Mucosa of rectum (tissue), 2 donors: ENCODE data around the gene DLG1.
A peak's percentile ranks its signal among the peaks of the same experiment; 100 is the strongest.

Experiments used
- H3K27ac ChIP-seq, 2 donors: one replicate each; pipeline ENCODE4 v1.7.0; 2013; ENCODE audit warnings: inconsistent platforms in 2 of 2, low read depth in 2 of 2, low read length in 2 of 2
- H3K27me3 ChIP-seq, 2 donors: one replicate each; pipeline ENCODE4 v1.7.0; 2013; ENCODE audit warnings: low read length in 2 of 2; ENCODE audit not compliant: control insufficient read depth in 2 of 2, insufficient read depth in 2 of 2
- H3K36me3 ChIP-seq, 2 donors: one replicate each; pipeline ENCODE4 v1.7.0; 2013; ENCODE audit warnings: low read length in 2 of 2; ENCODE audit not compliant: control insufficient read depth in 2 of 2, insufficient read depth in 2 of 2
- H3K4me1 ChIP-seq, 2 donors: one replicate each; pipeline ENCODE4 v1.7.0; 2013; ENCODE audit warnings: low read length in 2 of 2, mild to moderate bottlenecking in 1 of 2; ENCODE audit not compliant: control insufficient read depth in 2 of 2, insufficient read depth in 2 of 2
- H3K4me3 ChIP-seq, 2 donors: one replicate each; pipeline ENCODE4 v1.7.0; 2013; ENCODE audit warnings: low read length in 2 of 2
- H3K9ac ChIP-seq, 2 donors: one replicate each; pipeline ENCODE4 v1.7.0; 2013; ENCODE audit warnings: low read length in 2 of 2, low read depth in 1 of 2, mild to moderate bottlenecking in 1 of 2
- H3K9me3 ChIP-seq, 2 donors: one replicate each; pipeline ENCODE4 v1.7.0; 2013; ENCODE audit warnings: low read length in 2 of 2; ENCODE audit not compliant: control insufficient read depth in 2 of 2
- donor health status: healthy.
- donor health status: Normal muscosa, but diverticular disease.

The DLG1 gene

DNA sequence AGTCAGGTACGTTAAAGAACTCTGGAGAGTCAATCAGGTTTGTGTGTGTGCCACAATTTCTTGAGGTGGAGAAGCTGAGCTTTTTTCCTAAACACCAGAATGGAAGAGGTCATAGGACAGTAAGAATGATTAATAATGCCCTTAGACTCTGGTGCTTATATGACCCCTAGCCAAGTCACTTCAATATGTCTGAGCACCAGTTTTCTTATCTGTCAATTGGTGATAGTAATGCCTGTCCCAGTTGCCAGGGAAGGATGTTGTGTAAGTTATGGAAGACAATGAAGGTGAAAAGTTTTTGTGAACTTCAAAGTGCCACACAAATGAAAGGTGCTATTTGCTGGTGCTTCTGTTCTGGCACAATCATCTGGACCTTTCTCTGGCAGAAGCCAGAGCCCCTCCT lies 22.2 kb upstream of the DLG1 start:
- Histone ChIP-seq H3K36me3 (no peaks in the 10 kb centered on the region), H3K9me3 (no peaks in the 10 kb centered on the region), H3K27me3 (no peaks in the 10 kb centered on the region), H3K4me3 (no peak overlapping the region), H3K9ac (no peak overlapping the region), H3K4me1 (no peaks in the 10 kb centered on the region), H3K27ac (no peak overlapping the region)

DNA sequence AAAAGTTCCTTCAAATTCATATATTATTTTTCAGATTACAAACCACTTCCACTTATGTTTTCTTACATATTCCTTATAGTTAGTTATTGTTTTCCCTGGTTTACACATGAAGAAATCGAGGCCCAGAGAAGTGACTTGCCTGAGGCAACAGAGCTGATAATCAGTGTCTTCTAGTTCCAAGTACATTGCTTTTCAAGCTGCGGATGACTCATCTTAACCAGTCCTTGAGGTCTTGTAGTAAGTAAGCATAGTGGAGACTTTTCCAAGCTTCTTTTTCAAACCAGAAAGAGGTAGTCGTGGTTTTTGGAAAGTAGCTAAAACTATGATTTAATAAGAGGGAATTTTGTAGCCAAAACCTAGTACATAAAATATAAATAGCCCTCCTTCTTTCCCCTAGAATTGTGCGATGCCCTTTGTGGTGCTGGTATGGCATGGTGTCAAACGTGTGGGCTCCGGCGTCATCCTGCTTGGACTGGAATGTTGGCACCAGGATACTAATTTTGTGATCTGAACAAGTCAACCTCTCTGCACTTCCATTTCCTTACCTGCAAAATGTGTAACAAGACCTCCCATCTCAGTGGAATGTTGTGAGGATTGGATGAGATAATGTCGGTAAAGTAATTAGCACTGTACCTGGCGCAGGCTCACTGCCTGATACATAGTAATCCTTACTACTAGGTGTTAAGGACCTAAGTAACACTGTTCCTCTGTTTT lies 19.0 kb upstream of the DLG1 start:
- Histone ChIP-seq H3K36me3 (no peaks in the 10 kb centered on the region), H3K9ac (no peak overlapping the region), H3K27me3 (no peaks in the 10 kb centered on the region), H3K4me1 (no peaks in the 10 kb centered on the region), H3K9me3 (no peaks in the 10 kb centered on the region), H3K4me3 (no peak overlapping the region), H3K27ac (no peak overlapping the region)

DNA sequence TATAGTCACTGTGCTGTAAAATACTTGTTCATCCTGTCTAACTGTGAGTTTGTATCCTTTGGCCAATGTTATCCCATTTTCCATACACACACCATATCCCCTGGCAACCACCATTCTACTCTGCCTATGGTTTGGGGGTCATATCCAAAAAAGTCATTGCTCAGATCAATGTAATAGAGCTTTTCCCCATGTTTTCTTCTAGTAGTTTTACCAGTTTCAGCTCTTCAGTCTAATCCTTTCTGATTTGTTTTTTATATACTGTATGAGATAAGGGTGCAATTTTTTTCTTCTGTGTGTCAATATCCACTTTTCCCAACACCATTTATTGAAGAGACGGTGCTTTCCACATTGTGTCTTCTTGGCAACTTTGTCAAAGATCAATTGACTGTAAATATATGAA lies 14.0 kb upstream of the DLG1 start:
- Histone ChIP-seq H3K27me3 (no peaks in the 10 kb centered on the region), H3K9ac (no peak overlapping the region), H3K4me3 (no peak overlapping the region), H3K9me3 (no peaks in the 10 kb centered on the region), H3K36me3 (no peaks in the 10 kb centered on the region), H3K27ac (no peak overlapping the region), H3K4me1 (no peaks in the 10 kb centered on the region)

DNA sequence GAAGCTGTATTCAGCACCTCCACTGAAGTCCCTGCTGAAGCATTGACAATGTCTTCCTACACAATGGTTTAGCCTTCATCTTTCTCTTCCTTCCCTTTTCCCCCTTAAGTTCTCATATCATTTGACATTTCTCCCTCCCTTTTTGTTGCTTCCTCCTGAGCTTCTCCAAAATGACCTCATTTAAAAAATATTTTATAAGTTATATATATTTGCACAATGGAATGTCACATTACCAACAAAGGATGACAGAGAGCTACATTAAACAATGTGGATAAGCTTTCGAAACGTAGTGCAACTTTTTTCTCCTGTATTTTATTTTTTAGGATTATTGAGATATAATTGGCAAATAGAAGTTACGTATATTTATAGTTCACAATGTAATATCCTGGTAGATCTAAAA lies 13.2 kb upstream of the DLG1 start:
- no peaks in the 10 kb centered on the region for H3K36me3 ChIP-seq
- no peaks in the 10 kb centered on the region for H3K4me1 ChIP-seq
- H3K27ac ChIP-seq: no peak overlapping the region
- no peaks in the 10 kb centered on the region for H3K9me3 ChIP-seq
- no peak overlapping the region for H3K9ac ChIP-seq
- no peak overlapping the region for H3K4me3 ChIP-seq
- no peaks in the 10 kb centered on the region for H3K27me3 ChIP-seq

DNA sequence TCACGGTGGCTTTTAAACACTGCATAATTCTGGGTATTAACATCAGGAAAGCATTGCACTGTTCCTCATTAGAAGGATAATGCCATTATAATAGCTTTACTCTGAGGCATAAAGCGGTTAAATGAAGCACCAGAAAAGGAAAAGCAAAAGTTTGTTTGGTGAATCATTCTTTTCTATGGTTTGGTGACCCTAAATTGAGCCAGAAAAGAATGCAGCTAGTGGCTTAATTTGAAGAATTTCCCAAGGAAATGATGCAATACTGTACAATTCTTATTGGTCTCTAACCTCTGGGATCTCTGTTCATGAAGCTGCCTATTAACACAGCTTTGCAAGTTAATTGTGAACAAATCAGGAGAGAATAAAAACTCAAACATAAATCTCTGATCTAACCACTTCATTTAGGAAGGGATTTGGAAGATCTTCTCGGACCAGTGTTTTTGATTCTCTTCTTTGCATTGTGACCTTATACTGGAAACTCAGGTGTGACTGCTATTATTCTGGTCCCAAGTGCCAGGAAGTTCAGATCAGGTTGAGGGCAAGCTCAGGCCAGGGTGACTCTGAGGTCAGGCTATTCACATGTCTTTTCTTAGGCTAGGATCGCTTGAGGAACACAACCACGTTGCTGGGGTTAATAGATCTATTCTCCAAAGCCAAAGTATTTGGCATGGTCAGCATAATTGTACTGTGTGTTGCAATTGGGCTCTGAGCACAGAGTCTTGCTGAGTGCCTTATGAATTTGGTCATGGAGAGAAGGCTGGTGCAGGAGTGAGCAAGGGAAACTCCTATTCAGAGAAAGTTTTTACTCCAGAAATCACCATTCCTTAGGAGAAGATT lies 11.3 kb upstream of the DLG1 start:
- Histone ChIP-seq H3K4me1 (no peaks in the 10 kb centered on the region), H3K27me3 (no peaks in the 10 kb centered on the region), H3K4me3 (no peak overlapping the region), H3K9me3 (no peaks in the 10 kb centered on the region), H3K36me3 (no peaks in the 10 kb centered on the region), H3K9ac (peak overlapping the region in 1 of 2 donors; percentile 5), H3K27ac (peak overlapping the region in 1 of 2 donors; percentile 9)

DNA sequence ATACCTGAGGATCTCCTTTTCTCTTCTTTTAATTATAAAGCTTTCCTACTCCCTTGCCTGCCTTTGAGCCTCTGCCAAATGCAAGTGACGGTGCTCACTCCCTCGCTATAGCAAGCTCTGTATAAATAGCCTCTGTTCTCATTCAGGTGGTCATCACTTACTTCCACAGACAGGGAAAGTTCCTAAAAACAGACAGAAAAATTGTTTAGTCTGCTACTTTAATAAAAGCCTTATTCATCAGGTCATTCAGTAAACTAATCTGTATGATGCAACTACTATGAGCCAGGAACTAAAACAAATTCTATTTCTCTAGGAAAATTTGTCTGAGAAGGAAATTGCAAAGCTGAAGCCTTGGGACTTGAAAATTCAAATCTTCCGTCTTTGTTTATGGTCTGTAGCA lies 10.2 kb upstream of the DLG1 start:
- no peak overlapping the region for H3K27ac ChIP-seq

DNA sequence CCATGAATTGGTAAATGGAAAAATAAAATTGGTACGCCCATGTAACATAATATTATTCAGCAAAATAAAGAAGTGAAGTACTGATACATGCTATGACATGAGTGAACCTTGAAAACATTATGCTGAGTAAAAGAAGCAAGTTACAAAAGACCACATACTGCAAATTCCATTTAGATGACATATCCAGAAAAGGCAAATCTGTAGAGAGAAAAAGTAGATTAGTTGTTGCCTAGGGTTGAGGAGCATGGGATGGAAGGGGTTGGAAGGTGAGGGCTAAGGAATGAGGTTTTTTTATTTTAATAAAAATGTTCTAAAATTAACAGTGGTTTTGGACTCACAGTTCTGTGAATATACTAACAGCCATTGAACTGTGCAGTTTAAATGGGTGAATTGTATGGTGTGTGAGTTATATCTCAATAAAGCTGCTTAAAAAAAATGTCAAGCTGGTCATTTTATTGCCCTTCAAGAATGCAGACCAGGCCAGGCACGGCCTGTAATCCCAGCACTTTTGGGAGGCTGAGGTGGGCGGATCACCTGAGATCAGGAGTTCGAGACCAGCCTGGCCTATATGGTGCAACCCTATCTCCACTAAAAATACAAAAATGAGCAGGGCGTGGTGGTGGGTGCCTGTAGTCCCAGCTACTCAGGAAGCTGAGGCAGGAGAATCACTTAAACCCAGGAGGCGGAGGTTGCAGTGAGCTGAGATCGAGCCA lies 8.1 kb upstream of the DLG1 start:
- H3K27ac ChIP-seq: no peak overlapping the region
- H3K9ac ChIP-seq: no peak overlapping the region
- H3K4me1 ChIP-seq: no peaks in the 10 kb centered on the region

More for the DNA sequence above, 10.2 kb upstream of the DLG1 start:
- H3K4me3 ChIP-seq: no peak overlapping the region
- H3K9me3 ChIP-seq: no peaks in the 10 kb centered on the region
- no peak overlapping the region for H3K9ac ChIP-seq
- no peaks in the 10 kb centered on the region for H3K27me3 ChIP-seq
- no peaks in the 10 kb centered on the region for H3K36me3 ChIP-seq
- H3K4me1 ChIP-seq: no peaks in the 10 kb centered on the region

DNA sequence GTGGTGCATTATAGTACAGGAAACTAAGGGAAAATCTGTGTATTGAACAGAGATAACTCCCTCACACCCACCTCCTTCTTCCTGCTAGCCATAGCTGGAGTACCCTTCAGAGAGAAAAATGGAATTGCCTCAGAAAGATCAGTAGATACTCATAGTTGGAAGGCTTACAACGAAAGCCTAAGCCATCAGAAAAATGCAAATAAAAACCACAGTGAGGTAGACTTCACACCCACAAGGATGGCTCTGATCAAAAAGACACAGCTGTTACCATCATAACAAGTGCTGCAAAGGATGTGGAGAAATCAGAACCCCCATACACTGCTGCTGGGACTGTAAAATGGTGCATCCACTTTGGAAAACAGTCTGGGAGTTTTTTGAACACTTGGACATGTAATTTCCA lies 7.4 kb upstream of the DLG1 start:
- Histone ChIP-seq H3K27ac (no peak overlapping the region), H3K36me3 (no peaks in the 10 kb centered on the region), H3K9me3 (no peaks in the 10 kb centered on the region), H3K27me3 (no peaks in the 10 kb centered on the region), H3K4me1 (no peaks in the 10 kb centered on the region), H3K9ac (no peak overlapping the region), H3K4me3 (no peak overlapping the region)

More for the DNA sequence above, 8.1 kb upstream of the DLG1 start:
- no peaks in the 10 kb centered on the region for H3K9me3 ChIP-seq
- no peak overlapping the region for H3K4me3 ChIP-seq
- no peaks in the 10 kb centered on the region for H3K27me3 ChIP-seq
- no peaks in the 10 kb centered on the region for H3K36me3 ChIP-seq

DNA sequence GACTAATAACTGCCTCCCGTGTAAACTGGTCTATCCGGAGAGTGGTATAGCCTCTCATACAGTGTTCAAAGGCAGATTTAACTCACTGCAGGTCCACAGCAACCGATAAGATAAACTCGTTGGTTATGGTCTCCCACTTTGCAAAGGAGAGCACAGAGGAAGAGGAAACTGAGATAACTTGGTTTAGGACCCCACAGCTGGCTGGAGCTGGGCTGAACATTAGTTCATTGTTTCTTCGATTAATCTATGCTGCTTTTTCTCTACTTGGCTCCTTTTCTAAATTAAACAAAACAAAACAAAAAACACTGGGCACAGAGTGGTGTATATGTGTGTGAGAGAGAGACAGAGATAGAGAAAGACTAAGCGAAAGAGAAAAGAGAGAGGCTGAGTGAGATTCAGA lies 5.0 kb upstream of the DLG1 start:
- Histone ChIP-seq H3K27ac (no peak overlapping the region), H3K9ac (no peak overlapping the region), H3K27me3 (no peaks in the 10 kb centered on the region), H3K4me1 (peaks cover 4 to 8% of the 10 kb centered on the region in 2 donors), H3K4me3 (no peak overlapping the region), H3K9me3 (no peaks in the 10 kb centered on the region), H3K36me3 (no peaks in the 10 kb centered on the region)
